HG03103 (cell line): Measurements from ENCODE around the gene UQCRHL.

Experiments
- ATAC-seq: cut with Tn5 transposase; IDR thresholded peaks from one replicate; pipeline ENCODE4 v1.9.1; 2021; ENCODE audit warnings: low read depth; ENCODE audit not compliant: unreplicated experiment

UQCRHL gene

DNA sequence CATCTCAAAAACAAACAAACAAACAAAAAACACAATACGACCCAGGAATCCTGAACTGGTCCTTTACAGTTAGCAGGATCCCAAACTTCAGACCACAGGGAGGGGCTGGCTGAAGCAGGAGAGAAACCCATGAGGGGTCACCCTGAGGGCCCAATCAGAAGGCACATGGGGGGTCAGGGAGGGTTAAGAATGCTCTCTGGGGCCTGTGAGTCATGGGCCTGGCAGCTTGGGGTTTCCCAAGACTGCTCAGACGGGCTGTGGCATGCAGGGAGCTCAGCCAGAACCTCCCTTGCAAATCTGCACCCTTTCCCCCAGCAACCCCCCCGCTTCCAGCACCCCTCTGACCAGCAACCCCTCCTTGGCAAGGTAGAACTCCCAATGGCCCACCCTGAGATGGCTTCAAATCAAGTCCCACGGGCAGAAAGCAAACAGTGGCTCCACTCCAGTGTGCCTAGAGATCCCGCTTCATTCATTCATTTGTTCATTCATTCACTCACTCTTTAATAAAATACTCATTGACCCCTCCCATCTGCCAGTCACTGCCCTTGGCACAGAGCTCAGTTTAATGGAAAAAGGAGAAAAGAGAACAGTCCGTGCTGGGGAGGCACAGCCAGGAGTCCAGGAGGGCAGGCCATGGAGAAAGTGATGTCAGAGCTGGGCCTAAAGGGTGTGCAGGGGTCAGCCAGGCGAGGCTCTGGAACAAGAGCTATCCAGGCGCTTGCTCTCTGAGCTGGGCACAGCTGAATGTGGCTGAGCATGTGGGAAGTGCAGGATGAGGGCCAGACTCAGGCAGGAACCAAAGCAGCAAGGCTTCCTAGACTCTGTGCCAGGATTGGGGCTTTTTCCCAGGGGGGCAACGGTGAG, 8.2 kb downstream of the UQCRHL start:
- no peak for ATAC-seq

DNA sequence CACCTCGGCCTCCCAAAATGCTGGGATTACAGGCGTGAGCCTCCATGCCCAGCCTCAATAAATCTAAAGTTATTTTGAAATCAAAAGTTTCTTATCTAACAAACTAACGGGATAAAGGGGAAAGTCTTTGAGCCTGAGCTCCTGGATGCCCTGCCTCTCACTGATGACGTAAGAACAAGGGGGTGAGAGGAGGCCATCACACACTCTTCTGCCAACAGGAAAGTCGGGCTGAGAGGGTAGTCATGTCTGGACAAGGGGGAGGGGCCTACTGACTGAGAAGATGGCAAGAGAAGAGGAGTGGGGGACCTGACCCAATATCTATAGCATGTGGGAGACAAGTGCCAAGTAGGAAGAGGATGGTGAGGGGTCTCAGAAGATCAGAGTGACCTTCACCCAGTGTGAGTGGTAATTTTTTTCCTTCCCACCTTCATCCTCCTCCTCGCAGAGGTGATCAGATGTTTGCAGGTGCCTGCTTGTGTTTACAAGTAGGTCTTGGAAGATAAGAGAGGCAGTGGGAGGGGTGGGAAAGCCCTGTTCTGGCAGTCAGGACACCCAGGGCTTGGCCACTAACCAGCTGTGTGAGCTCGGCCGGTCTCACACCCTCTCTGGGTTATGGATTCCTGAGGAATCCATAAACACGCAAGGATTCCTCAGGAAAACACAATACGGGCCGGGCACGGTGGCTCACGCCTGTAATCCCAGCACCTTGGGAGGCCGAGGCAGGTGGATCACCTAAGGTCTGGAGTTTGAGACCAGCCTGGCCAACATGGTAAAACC, 9.6 kb downstream of the UQCRHL start:
- no peak for ATAC-seq

- no peak for ATAC-seq
Observed at GRCh38 chr1:15796086-15796462, 11.4 kb downstream of the UQCRHL start.

- ATAC-seq: no peak
Observed at GRCh38 chr1:15788624-15789301, 18.7 kb downstream of the UQCRHL start.

DNA sequence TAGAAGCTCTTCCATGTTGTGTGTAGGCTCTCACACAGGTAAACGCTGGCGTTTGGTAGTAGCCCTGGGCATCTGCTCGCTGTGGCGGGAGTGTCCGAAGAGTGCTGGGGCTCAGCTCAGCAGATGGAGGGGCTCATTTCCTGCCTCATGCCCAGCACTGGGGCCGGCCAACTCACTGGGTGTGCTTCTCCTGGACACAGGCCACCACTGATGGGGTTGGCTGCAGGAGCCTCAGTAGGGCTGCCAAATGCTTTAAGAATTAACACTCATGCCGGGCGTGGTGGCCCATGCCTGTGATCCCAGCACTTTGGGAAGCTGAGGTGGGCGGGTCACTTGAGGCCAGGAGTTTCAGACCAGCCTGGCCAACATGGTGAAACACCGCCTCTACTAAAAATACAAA, 20.9 kb downstream of the UQCRHL start:
- no peak for ATAC-seq

DNA sequence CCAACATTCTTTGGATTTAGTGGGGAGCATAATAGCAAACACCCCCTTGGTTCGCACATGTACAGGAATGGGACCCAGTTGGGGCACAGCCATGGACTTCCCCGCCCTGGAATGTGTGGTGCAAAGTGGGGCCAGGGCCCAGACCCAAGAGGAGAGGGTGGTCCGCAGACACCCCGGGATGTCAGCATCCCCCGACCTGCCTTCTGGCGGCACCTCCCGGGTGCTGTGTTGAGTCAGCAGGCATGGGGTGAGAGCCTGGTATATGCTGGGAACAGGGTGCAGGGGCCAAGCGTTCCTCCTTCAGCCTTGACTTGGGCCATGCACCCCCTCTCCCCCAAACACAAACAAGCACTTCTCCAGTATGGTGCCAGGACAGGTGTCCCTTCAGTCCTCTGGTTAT, 21.8 kb downstream of the UQCRHL start:
- no peak for ATAC-seq

DNA sequence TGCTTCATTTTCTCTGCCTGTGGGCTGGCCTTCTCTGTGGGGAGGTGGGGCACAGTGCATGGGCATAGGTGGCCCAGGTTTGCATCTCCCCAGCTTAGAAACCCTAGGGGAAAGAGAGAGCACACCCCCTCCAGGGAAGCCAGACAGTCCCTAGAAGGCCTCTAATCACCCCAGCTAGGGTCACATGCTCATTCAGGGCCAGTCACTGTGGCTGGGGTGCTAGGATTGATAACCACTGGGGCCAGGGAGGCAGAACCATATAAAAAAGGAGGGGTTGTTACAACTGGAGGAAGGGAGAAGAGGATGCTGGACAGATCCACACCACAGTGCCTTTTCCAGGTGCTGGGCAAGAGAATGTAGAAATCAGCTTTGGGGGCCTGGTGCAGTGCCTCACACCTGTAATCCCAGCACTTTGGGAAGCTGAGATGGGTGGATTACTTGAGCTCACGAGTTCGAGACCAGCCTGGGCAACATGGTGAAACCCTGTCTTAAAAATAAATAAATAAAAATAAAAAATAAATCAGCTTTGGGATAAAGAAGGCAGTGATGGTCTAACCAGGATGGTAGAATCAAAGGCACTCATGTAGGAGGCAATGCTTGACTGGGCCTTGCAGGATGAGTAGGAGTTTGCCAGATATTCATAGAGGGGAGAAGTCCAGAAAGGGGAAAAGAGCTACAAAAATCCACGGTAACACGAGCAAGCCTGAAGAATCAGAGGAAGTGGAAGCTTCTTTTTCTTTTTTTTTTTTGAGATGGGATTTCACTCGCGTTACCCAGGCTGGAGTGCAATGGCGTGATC, 29.3 kb downstream of the UQCRHL start:
- no peak for ATAC-seq

DNA sequence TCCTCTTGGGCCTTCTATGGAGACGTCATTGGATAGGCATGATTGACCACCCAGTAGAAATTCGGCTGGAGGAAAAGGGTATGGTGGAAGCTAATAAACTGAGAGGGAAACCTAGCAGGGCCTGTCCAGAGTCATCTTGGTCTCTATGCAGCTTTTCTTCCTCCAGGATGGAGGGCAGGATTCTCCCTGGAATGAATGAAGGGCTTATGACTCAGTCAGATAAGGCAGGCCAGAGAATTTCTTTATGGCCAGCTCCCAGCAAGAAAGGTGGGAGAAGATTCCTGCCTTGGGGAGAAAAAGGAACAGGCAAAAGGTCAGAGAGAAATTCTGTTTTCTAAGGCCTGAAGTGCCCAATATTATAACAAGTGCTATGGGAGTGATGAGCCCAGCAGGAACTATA, 31.7 kb downstream of the UQCRHL start:
- no peak for ATAC-seq

- no peak for ATAC-seq
Observed at GRCh38 chr1:15771836-15772515, 35.5 kb downstream of the UQCRHL start.

DNA sequence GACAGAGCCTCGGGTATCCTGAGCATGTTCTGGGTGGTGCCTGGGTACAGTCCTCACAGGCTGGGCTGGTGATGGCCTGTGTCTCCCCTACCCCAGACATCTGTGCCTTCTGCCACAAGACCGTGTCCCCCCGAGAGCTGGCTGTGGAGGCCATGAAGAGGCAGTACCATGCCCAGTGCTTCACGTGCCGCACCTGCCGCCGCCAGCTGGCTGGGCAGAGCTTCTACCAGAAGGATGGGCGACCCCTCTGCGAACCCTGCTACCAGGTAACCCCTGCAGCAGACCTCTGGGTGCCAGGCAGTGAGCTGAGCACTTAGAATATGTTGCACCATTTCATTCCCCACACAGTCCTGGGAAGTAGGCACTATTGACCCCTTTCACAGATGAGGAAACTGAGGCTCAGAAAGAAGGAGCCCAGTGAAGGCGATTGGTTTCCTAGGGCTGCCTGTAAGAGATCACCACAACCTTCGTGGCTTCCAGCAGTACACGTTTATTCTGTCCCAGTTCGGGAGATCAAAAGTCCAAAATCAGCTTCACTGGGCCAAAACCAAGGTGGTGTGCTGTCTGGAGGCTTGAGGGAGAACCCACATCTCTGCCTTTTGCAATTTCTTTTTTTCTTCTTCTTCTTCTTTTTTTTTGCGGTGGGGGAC, 37.0 kb downstream of the UQCRHL start:
- ATAC-seq: no peak

DNA sequence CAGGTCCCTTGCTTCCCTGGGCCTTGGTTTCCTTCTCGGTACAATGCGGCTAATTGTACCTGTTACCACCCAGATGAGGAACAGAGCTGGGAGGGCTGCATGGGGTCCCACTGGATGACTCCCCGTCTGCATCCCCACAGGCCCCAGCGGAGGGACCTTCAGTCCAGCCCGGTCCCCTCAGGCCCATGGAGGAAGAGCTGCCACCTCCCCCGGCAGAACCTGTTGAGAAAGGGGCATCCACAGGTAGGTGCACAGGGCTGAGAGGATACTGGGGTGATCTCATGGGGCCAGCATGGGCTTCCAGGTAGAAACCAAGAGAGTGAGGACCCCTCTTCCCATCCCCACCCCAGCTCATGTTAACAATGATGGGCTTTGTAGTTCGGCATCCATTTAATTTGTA, 39.1 kb downstream of the UQCRHL start:
- no peak for ATAC-seq

DNA sequence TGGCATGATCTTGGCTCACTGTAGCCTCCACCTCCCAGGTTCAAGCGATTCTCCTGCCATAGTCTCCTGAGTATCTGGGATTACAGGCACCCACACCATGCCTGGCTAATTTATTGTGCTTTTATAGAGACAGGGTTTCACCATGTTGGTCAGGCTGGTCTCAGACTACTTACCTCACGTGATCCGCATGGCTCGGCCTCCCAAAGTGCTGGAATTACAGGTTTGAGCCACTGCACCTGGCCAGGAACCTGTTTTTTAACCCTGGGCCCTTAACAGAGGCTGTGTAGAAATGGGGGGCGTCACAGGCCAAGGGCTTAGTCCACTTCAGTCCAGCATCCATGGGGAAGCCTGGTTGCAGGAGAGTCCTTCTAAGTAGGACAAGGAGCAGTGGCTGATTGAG, 39.5 kb downstream of the UQCRHL start:
- ATAC-seq: no peak

GRCh38 chr1:15765495-15766194, 41.8 kb downstream of the UQCRHL start:
- no peak for ATAC-seq

- ATAC-seq: no peak
Observed at GRCh38 chr1:15764890-15765289, 42.6 kb downstream of the UQCRHL start.

DNA sequence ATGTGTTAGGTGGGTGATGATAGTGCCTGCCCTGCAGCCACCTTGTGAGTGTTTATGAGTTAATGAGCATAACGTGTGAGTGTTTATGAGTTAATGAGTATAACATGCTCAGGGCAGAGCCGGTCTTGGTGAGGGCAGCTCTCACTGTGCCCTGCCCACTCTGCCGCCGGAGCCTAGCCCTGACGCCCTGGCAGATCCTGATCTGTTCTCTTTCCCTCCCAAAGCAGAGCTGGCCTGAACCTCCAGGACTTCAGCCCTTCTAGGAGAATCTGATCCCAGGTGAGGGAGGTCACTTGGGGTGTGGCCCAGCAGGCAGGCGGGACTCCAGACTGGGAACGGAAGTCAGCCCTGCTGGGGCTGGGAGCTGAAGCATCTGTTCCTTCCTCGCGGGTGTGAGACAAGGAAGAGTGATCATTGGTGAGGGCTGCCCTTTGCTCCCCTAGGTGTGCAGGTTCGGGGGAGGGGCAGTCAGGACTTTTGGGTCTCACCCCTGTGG, 43.1 kb downstream of the UQCRHL start:
- ATAC-seq: no peak

DNA sequence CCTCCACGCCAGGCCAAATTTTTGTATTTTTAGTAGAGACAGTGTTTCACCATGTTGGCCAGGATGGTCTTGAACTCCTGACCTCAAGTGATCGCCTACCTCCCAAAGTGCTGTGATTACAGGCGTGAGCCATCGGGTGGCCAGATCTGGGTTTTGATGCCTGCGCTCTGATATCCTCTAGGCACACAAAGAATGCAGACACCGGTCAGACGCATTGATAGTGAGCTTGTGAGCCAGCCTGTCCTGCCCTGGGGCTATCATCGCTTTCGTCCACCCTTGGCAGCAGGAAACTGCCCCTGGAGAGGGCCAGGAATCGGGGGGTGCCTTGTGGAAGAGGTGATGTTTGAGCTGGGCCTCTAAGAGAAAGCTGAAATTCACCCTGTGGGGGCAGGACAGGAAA, 44.9 kb downstream of the UQCRHL start:
- no peak for ATAC-seq

DNA sequence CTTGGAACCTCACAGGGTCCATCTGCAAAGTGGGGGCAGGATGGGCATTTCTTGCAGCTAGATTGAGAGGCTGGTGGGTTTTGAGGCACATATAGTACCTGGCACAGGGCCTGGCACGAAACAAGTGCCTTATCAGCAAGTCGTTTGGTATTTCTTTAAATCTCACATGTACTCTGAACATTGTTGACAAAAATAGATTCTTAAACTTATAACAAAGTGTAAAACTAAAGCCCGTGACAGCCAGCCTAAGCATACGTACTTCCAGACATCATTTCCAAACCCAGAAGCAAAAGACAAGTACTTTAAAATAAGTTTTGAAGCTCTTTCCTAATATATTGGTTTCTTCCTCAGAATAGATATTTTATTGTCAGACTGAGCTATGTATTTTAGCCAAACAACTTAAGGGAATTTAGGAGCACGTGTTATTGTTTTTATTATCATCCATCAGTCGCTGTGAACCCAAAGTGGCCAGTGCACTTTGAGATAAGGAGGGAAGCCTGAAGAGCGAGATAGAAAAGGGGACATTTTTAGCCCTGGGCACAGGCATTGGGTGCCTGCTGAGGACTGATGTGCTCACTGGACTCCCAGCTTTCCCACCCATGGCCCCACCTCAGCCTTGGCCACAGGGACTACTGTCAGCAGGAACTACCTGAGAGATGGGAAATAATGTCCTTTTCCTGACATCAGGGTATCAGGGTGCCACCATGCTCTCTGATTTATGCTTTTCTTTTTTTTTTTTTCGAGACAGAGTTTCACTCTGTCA, 45.9 kb downstream of the UQCRHL start:
- no peak for ATAC-seq
